Upper lobe of right lung (tissue), 1 donor: ENCODE data around the gene SNRPD2. TPM values are rescaled to one million over a fixed set of nuclear protein-coding genes. Genes with fewer than 3 reads are reported as not detected.

Source experiments
- ATAC-seq: fragments of 200-7000 bp; cut with Tn5 transposase; one replicate; pipeline ENCODE4 v1.9.1; 2020; ENCODE audit warnings: mild to moderate bottlenecking, moderate library complexity
- DNase-seq: peaks from one replicate; pipeline ENCODE4 v3.0.0-alpha.2; 2020
- H3K27ac ChIP-seq: fragments of 200-600 bp; one replicate; pipeline ENCODE4 v1.8.0; 2022
- H3K27me3 ChIP-seq: fragments of 200-600 bp; one replicate; pipeline ENCODE4 v1.8.0; 2022; ENCODE audit warnings: mild to moderate bottlenecking
- H3K36me3 ChIP-seq: fragments of 200-600 bp; one replicate; pipeline ENCODE4 v1.8.0; 2022
- H3K4me1 ChIP-seq: fragments of 200-600 bp; one replicate; pipeline ENCODE4 v1.8.0; 2022
- H3K4me3 ChIP-seq: fragments of 200-600 bp; one replicate; pipeline ENCODE4 v1.8.0; 2022; ENCODE audit warnings: mild to moderate bottlenecking
- H3K9me3 ChIP-seq: fragments of 200-600 bp; one replicate; pipeline ENCODE4 v1.8.0; 2022
- intact Hi-C: fragments of 100-400 bp; cut with DNase I; formaldehyde crosslinking; loops from one replicate; pipeline ENCODE4 v1.11.0; 2022
- total RNA-seq: library from RNA; stranded (reverse); fragmentation: NEBNext Ultra II Directional; extraction: Animal tissue kit (Norgen Biotek cat#: 25700); gene quantifications from one replicate; pipeline ENCODE4 v1.2.1, GENCODE V29; 2021
- TF ChIP-seq, protein P1 (sequence below): fragments of 200-600 bp; IDR thresholded peaks from one replicate; pipeline ENCODE4 v1.8.0; 2022; ENCODE audit warnings: antibody characterized with exemption
- donor health status: DM: no; HTN: yes; CAD: no; lungs with severe emphysema.

Gene SNRPD2
- total RNA-seq, 1 donor from 2014 or later, result 188 TPM

DNA sequence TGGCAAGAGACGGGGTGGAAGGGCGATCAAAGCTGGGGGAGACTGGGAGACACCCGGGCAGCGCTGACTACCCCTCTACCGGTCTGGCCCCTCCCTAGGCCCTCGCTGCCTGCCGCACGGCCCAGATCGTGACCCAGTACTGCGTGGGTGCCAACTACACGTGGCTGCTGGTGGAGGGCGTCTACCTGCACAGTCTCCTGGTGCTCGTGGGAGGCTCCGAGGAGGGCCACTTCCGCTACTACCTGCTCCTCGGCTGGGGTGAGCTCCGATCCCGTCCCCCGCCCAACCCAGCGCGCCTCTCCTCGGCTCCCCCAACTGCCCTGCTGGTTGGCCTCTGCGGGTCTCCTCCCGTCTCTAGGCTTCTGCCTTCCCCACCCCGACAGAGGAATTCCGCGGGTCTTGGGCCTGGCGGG lies 14.9 kb downstream of the SNRPD2 start:
- Histone ChIP-seq H3K36me3 (no peaks in the 10 kb centered on the region), H3K27ac (no peak overlapping the region), H3K9me3 (no peaks in the 10 kb centered on the region), H3K4me1 (peaks cover 28% of the 10 kb centered on the region), H3K27me3 (peaks cover 33% of the 10 kb centered on the region), H3K4me3 (peak overlapping the region; percentile 47)
- intact Hi-C loops, result no loop called here
- TF ChIP-seq, protein P1, sequence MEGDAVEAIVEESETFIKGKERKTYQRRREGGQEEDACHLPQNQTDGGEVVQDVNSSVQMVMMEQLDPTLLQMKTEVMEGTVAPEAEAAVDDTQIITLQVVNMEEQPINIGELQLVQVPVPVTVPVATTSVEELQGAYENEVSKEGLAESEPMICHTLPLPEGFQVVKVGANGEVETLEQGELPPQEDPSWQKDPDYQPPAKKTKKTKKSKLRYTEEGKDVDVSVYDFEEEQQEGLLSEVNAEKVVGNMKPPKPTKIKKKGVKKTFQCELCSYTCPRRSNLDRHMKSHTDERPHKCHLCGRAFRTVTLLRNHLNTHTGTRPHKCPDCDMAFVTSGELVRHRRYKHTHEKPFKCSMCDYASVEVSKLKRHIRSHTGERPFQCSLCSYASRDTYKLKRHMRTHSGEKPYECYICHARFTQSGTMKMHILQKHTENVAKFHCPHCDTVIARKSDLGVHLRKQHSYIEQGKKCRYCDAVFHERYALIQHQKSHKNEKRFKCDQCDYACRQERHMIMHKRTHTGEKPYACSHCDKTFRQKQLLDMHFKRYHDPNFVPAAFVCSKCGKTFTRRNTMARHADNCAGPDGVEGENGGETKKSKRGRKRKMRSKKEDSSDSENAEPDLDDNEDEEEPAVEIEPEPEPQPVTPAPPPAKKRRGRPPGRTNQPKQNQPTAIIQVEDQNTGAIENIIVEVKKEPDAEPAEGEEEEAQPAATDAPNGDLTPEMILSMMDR, result no peak
- peak; percentile 78 for DNase-seq
- ATAC-seq, result peak; percentile 15

DNA sequence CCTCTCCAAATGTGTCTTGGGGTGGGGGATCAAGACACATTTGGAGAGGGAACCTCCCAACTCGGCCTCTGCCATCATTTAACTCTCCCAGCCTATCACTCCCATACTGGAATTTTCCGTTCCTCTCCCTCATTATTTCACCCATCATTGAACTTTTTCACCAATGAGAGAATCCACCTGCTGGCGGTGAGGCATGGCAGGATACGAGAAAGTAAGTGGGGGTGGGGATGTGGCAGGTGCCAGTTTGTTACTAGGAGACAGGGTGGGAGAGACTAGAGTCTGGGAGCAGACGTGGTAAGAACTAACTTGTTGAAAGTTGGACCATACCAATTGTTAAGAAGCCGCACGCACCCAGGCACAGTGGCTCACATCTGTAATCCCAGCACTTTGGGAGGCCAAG lies 16.8 kb downstream of the SNRPD2 start:
- H3K27me3 ChIP-seq, result peaks cover 48% of the 10 kb centered on the region
- DNase-seq, result no peak
- H3K4me1 ChIP-seq, result peaks cover 18% of the 10 kb centered on the region
- H3K36me3 ChIP-seq, result no peaks in the 10 kb centered on the region
- ATAC-seq, result no peak
- no peak overlapping the region for H3K4me3 ChIP-seq
- TF ChIP-seq, protein P1, result no peak
- no peak overlapping the region for H3K27ac ChIP-seq
- no peaks in the 10 kb centered on the region for H3K9me3 ChIP-seq
- intact Hi-C loops, result no loop called here

DNA sequence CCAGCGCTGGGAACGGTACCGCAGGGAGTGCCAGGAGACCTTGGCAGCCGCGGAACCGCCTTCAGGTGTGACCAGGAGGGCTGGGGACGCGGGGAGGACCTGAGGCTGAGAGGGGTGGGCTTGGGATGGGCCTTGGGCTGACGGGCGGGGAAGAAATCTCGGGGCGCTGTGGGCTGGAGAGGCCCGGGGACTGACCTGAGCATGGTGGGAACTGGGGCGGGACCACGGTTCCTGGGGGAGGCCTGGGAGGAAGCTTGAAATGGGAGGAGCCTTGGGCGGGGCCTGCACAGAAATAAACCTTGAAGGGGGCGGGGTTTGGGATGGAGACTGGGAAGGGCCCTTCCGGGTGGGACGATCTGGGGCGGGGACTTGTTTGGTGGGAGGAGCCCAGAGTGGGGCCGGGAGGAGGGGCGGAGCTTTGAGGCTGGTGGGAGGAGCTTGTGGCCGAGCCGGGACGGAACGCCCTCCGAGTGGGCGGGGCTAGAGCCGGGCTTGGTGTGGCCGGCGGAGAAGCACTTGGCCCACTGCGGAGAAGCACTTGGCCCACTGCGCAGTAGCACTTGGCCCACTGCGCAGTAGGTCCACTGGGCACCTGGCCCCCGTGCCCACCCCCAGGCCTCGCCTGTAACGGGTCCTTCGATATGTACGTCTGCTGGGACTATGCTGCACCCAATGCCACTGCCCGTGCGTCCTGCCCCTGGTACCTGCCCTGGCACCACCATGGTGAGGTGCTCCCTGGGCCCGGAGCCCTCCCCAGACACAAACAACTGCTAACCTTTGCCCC lies 20.9 kb downstream of the SNRPD2 start:
- Histone ChIP-seq H3K9me3 (no peaks in the 10 kb centered on the region), H3K27me3 (peaks cover 37% of the 10 kb centered on the region), H3K36me3 (no peaks in the 10 kb centered on the region), H3K4me1 (peaks cover 7% of the 10 kb centered on the region), H3K4me3 (peak overlapping the region; percentile 35), H3K27ac (no peak overlapping the region)
- TF ChIP-seq, protein P1, result no peak
- intact Hi-C loops, result no loop called here
- ATAC-seq (peak; percentile 93), DNase-seq (peak; percentile 93)

DNA sequence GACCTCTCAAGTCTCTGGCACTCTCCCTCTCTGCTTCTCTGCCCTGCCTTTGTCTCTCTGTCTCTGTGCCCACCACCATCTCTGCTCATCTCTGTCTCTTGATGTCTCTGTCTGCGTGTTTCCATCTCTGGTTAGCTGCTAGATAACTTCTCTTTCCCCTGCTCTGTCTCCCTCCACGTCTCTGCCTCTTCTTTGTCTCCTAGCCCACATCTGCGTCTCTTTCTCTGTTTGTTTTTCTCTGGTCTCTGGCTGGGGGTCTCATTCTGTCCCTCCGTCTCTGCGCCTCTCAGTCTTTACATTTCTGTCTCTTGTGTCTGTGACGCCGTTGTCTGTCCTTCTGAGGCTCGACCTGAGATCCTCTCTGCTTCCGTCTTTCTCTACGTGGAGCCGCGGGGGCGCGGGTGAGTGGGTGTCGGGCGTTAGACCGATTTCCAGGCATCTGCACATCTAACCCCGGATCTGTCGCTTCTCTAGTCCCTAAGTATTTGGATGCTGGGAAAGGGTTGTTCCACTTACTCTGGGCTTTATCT lies 23.3 kb downstream of the SNRPD2 start:
- intact Hi-C loops, result no loop called here
- Histone ChIP-seq H3K4me3 (peak overlapping the region; percentile 38), H3K4me1 (peaks cover 7% of the 10 kb centered on the region), H3K27ac (no peak overlapping the region), H3K36me3 (no peaks in the 10 kb centered on the region), H3K9me3 (no peaks in the 10 kb centered on the region), H3K27me3 (peaks cover 43% of the 10 kb centered on the region)
- DNase-seq, result no peak
- no peak for ATAC-seq
- TF ChIP-seq, protein P1, result no peak

DNA sequence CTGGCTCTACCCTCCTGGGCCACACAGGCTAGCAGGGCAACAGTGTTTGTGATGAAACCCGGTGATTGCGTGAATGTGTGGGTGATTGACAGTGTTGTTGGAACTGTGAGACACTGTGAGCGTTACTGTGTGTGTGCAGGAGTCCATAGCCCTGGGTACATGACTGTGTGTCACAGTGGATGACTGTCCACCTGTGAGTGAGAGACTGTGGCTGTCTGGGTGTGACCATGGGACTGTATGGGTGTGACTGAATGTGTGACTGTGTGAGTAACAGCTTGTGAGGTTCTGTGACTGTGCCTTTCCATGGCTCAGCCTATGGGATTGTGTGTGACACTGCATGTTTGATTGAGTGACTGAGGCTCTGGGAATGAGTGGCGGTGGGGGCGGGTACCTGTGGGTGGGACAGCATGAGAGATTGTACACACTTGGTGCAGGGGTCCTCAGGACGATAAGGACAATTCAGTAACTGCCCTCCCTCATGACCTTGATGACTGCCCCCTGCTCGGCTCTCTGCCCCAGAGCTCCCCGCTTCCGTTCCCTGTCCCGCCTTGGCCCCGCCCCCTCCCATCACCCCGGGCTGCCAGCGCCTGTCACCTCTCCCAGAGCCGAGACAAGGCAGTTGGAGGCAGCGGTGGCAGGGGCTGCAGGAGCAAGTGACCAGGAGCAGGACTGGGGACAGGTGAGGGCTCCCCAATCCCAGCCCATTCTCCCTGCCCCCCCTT lies 24.0 kb downstream of the SNRPD2 start, which contains the start of gene GIPR:
TSS of gene GIPR (plus strand) at position 602 of the 722 bp plus-strand sequence. CDS start 1,300 bp downstream, outside the sequence.
- ATAC-seq, result peak; percentile 33
- H3K27ac ChIP-seq, result no peak within 1 kb of the TSS
- peaks cover 43% of the 10 kb centered on the region for H3K27me3 ChIP-seq
- peaks cover 7% of the 10 kb centered on the region for H3K4me1 ChIP-seq
- H3K4me3 ChIP-seq, result peak within 1 kb of the TSS; percentile 38
- intact Hi-C loops, result no loop called here
- TF ChIP-seq, protein P1, result no peak
- peak; percentile 84 for DNase-seq
- no peaks in the 10 kb centered on the region for H3K9me3 ChIP-seq
- H3K36me3 ChIP-seq, result no peaks in the 10 kb centered on the region
